SH-SY5Y (cell line): Measurements from ENCODE around the gene POLG2.

ENCODE experiments used
- GATA2 ChIP-seq: IDR thresholded peaks from 2 replicates; pipeline ENCODE4 v1.6.1; 2011; ENCODE audit warnings: mild to moderate bottlenecking, low read depth, low read length
- GATA3 ChIP-seq: IDR thresholded peaks from 2 replicates; pipeline ENCODE4 v1.6.1; 2011; ENCODE audit warnings: low read depth, mild to moderate bottlenecking, low read length, moderate library complexity

Gene POLG2

DNA sequence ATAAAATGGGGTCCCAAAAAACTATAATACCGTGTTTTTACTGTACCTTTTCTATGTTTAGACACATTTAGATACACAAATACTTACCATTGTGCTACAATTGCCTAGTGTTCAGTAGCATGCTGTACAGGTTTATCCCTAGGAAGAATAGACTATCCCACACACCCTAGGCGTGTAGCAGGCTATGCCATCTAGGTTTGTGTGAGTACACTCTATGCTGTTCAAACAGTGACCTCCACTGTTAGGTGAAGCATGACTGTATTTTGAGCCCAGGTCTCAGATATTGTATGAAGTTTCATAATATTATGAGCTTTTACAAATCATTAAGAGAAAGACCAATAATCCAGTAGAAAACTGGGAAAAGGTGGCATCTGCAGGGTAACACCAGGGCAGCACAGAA, 24.3 kb downstream of the POLG2 start:
- TF ChIP-seq GATA2 = no peak
- TF ChIP-seq GATA3 = no peak

DNA sequence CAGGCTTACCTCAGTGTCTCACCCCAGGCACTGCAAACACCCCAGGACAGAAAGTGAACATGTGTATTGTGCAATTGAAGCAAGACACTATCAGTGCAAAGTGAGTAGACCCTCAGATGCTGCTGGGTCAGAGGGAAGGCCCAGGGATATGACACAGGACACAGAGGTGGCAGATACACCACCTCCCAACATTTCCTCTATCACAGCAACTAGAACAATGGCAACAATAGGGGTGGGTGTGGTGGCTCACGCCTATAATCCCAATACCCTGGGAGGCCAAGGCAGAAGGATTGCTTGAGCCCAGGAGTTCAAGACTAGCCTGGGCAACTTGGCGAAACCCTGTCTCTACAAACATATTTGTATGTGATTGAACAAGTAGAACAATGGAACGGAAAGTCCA, 25.4 kb downstream of the POLG2 start:
- no peak for TF ChIP-seq GATA3
- no peak for TF ChIP-seq GATA2

DNA sequence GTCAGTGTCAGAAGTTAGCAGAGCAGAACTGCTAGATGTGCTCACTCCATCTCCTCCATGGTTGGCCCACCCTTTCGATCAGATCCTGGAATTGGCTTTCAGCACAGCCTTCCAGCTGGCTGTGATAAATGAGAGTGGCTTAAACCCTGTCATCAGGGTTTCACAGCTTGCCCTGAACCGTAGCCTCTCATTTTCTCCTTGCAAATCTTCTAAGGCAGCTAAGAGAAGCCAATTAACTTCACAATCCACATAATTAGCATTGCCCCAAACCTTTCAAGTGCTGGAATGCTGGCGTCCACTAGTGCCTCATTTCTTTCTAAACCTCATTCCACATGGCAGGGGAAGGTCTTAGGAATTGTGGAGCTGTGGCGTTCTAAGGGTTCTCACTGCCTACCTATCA, 26.2 kb downstream of the POLG2 start:
- TF ChIP-seq GATA3 (no peak), GATA2 (no peak)

DNA sequence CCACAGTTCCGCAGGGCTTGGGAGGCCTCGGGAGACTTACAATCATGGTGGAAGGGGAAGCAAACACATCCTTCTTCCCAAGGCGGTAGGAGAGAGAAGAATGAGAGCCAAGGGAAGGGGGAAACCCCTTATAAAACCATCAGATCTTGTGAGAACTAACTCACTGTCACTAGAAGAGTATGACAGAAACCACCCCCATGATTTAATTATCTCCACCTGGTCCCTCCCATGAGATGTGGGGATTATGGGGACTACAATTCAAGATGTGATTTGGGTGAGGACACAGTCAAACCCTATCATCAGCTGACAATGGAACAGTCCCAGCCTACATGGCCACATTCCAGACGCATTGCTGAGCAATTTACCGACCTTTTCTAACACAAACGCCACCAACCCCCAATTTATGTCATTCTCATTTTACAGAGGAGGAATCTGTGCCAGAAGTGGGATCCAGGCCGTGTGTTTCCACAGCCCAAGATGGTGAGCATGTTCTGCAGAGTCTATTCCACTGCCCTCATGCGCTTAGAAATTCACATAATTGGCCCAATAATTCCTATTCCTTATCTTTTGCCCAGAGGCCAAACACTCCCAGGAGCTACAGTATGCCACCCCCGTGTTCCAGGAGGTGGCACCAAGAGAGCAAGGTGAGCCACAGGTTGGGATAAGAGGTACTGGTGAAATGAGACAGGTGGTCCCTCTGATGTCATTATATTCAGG, 30.7 kb downstream of the POLG2 start:
- TF ChIP-seq GATA2 (no peak), GATA3 (no peak)

DNA sequence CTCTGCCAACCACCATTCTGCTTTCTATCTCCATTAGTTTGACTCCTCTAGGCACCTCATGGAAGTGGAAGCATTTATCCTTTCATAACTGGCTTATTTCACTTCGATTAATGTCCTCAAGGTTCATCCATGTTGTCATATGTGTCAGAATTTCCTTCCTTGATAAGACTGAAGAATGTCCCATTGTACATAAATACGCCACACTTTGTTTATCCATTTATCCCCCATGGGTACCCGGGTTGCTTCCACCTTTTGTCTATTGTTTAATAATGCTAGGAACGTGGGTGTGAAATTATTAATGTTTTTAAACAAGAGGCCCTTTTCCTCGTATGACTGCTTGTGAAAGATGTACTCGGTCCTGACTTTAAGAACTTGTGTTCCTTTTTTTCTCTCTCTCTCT, 35.1 kb downstream of the POLG2 start:
- TF ChIP-seq GATA2 (no peak), GATA3 (no peak)

DNA sequence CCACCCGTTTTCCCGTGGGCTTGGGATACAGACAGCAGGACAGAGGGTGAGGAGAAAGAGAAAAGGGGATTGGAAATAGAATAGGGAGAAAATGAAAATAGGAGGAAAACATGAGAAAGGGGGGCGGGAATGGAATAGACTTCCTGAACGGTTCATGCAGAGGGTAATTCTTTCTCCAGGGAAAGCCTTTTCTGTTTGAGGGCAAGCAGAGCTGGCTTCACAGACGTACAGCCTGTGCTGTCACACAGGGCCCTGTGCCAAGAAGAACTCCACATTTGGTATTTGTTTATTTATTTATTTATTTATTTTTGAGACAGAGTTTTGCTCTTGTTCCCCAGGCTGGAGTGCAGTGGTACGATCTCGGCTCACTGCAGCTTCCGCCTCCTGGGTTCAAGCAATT, 35.9 kb downstream of the POLG2 start:
- TF ChIP-seq GATA2 = no peak
- no peak for TF ChIP-seq GATA3

DNA sequence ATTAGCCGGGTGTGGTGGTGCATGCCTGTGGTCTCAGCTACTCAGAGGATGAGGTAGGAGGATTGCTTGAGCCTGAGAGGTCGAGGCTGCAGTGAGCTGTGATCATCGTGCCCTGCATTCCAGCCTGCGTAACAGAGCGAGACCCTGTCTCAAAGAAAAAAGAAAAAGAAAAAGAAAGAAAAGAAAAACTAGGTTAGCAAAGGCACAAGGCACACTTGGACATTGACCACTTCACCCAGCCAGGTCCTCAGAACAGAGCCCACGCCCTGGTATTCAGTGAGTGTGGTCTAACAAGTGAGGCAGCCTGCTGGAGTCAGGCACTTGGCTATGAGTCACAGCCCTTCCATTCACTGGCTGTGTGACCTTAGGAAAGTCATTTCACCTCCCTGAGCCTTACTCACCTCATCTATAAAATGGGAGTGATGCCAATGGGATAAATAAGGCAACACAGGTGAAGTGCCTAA, 37.5 kb downstream of the POLG2 start:
- TF ChIP-seq GATA2 (no peak), GATA3 (no peak)

DNA sequence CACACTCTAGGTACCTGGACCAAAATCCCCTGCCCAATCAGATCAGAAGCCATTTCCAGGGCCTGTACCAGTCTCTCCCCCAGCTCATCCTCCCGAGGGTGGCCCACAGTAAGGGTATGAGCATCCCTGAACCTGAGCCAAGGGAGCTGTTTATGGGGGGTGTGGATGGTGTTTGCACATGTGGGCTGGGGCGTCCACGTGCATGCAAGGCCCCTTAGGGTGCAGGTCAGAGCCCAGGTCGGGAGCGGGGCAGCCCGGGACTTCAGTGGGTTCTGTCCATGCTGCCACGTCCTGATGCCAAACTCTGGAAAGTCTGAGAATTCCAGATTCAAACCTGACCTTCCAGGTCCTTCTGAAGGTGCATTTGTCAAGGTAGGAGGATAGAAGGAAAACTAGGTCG, 38.1 kb downstream of the POLG2 start:
- TF ChIP-seq GATA3 (no peak), GATA2 (no peak)

DNA sequence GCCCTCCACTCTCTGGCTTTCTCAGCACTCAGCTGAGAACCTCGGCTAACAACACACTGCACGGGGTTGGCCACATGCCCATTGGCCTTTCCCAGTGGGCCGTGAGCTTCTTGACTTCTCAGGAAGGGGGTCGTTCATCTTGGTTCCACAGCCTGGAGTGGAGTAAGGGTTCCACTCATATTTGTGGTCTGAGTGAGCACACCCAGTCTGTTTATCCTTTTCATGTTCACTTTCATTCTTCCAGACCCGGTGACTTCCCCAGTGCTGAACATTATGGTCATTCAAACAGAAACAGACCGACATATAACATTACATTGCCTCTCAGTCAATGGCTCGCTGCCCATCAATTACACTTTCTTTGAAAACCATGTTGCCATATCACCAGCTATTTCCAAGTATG, 39.7 kb downstream of the POLG2 start:
- no peak for TF ChIP-seq GATA3
- no peak for TF ChIP-seq GATA2

DNA sequence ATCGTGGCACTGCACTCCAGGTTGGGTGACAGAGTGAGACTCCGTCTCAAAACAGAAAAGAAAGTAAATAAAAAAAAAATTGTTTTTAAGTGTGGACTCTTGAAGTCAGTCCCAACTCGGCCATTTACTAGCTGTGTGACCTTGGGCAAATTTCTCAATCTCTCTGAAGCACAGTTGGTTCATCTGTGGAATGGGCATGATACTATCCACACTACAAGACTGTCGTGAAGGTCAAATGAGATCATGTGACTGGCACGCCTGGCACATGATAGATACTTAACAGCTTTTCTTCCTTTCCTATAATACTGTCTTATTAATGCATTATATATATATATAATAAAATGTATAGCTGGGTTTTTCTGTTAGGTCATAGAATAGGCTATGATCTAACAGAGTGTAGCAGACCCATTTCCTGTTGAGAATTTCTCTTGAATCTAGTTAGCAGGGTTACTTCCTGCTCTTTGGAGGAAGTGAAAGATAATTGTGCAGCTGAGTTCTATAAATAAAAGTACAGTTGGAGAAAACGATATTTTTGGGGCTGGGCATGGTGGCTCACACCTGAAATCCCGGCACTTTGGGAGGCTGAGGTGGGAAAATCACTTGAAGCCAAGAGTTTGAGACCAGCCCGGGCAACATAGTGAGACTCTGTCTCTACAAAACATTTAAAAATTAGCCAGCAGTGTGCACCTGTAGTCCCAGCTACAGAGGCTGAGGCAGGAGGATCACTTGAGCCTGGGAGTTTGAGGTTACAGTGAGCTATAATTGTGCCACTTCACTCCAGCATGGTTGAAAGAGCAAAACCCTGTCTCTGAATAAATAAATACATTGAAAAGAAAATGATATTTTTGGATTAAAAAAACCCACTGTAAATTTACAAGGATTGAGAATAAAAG, 40.6 kb downstream of the POLG2 start:
- TF ChIP-seq GATA3 (no peak), GATA2 (no peak)

DNA sequence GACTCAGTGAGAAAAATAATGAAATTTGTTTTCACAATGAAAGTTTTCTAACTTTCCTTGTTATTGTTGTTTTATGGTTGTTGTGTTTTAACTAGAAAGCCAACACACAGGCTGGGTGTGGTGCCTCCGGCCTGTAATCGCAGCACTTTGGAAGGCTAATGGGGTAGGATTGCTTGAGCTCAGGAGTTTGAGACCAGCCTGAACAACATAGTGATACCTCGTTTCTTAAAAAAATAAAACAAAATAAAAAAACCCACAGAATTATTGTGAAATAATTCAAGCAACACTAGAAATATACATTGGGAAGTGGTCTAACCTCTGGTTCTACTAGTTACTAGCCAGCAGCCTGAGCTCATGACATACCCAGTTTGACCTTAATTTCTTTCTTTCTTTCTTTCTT, 47.3 kb downstream of the POLG2 start:
- TF ChIP-seq GATA3 = no peak
- TF ChIP-seq GATA2 = no peak

DNA sequence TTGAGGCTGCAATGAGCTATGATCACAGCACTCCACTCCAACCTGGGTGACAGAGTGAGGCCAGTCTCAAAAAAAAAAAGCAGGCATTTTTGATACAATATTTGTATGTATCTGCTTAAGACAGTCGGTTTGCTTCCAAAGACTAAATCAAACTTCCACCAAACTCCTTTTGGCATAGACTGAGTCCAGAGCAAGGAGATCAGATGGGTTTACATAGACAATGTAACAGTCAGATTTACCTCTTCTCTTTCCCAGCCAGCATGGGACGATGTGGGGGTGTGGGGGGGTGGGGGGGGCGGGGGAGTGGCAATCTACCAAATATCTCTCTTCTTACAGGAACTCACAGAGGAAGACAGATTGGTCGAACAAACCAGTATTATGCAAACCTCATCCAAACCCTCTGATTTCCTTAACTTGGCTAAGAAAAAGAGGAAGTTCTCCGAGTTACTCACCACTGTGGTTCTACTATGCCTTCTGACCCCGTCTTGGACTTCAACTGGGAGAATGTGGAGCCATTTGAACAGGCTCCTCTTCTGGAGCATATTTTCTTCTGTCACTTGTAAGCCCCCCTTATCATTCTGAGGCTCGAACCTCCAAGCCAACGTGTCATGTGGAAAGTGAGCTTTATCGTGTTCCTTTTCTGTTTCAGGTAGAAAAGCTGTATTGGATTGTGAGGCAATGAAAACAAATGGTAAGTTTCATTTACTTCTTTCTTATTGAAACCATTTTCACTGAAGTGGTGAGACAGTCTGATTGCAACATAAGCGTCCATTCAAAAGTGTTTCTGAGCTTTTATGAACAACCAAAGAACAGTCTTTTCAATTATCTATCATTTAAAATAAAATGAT, 48.0 kb downstream of the POLG2 start, which contains the start of gene MILR1:
MILR1 (plus strand) TSS at position 451 of the 848 bp plus-strand sequence; CDS start at position 505, 54 bp downstream.
- TF ChIP-seq GATA3 (no peak), GATA2 (no peak)

DNA sequence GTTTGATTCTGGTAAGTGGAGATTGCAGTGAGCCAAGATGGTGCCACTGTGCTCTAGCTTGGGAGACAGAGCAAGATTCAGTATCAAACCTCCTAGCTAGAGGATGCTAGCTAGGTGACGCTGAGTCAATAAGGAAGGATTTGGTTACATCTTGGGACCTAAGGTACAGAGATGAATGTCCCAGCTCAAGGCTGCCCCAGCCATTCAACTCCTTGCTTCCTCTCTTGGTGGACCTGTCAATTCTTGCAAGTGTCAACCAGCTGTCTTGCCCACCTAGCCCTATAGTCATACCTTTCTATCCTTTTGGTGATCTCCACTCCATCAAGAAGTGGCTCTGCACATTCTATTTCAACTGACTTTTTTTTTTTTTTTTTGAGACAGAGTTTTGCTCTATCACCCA, 49.3 kb downstream of the POLG2 start:
- TF ChIP-seq GATA2 (no peak), GATA3 (no peak)

DNA sequence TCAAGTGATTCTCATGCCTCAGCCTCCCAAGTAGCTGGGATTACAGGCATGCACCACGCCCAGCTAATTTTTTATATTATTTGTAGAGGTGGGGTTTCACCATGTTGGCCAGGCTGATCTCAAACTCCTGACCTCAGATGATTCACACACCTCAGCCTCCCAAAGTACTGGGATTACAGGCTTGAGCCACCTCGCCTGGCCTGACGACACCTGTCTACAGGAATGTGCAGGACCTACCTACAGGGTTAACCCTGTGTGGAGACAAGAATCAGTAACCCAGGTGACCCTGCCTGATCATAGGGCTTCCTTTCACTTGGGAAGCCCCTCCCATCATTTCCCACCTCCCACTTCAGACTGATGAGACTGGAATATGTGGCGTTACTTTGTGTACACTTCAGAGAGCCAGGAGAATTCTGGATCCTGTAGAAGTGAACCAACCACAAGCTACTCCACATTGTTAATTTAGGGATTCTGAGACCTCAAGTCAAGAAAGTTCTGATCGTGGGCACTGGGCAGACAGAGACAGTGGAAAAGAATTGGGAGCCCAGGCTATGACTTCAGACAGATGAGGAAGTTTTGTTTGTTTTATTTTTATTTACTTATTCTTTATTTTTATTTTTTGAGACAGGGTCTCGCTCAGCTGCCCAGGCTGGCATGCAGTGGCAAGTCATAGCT, 53.6 kb downstream of the POLG2 start:
- no peak for TF ChIP-seq GATA3
- no peak for TF ChIP-seq GATA2

DNA sequence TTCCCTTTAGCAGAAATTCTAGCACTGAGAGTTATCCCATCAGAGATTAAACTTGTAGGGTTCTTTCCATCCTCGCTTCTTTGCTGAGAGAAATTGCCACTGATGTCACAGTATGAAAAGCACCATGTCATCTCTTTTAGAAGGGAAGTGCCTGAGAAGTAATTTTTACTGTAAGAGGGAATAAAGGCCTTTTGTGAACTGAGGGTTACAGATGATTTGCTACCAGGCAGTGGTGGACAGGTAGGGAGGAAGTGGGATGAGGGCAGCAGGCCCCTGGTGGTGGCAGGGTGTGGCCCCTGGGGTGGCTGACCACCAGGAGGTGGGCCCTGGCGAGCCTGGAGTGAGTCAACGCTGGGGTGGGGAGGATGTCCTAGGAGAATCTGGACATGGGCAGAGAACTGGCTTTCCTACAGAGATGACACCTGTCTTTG, 54.3 kb downstream of the POLG2 start:
- no peak for TF ChIP-seq GATA3
- TF ChIP-seq GATA2 = no peak
